K562 (cell line): ENCODE data around the gene MYBPHL. TPM values are rescaled to one million over a fixed set of nuclear protein-coding genes. Genes with fewer than 3 reads are reported as not detected.

ENCODE experiments used
- ATF1 ChIP-seq, 2 experiments: fragments of 450-650 bp in 1 of 2; IDR thresholded peaks; 2 replicates each; pipeline ENCODE4 v1.6.1; 2016; ENCODE audit warnings: missing compliant biosample characterization in 1 of 2, missing genetic modification characterization in 1 of 2
- DEAF1 ChIP-seq: fragments of 450-650 bp; formaldehyde crosslinking; IDR thresholded peaks from 2 replicates; pipeline ENCODE4 v1.4.0; 2020; ENCODE audit warnings: mild to moderate bottlenecking, moderate library complexity
- E2F3 ChIP-seq: fragments of 250-450 bp; sonication (Bioruptor Pico); IDR thresholded peaks from 2 replicates; pipeline ENCODE4 v1.4.0; 2020; ENCODE audit warnings: mild to moderate bottlenecking
- E2F6 ChIP-seq, 2 experiments: IDR thresholded peaks; 2 replicates each; pipeline ENCODE4 v1.6.1; 2011; ENCODE audit warnings: borderline replicate concordance in 1 of 2, control low read depth in 1 of 2, low read depth in 1 of 2, low read length in 1 of 2, mild to moderate bottlenecking in 1 of 2, mixed read lengths in 1 of 2, moderate library complexity in 1 of 2; ENCODE audit not compliant: insufficient read depth in 1 of 2, insufficient read length in 1 of 2, poor library complexity in 1 of 2, severe bottlenecking in 1 of 2; ENCODE audit errors: extremely low read depth in 1 of 2
- FOXK1 ChIP-seq: sonication (generic); formaldehyde crosslinking; IDR thresholded peaks from 2 replicates; pipeline ENCODE4 v1.8.0; 2022; ENCODE audit warnings: missing genetic modification reagents, mild to moderate bottlenecking, borderline replicate concordance
- HOXB6 ChIP-seq: fragments of 250-450 bp; sonication (Bioruptor Pico); IDR thresholded peaks from 2 replicates; pipeline ENCODE4 v1.5.1; 2022; ENCODE audit warnings: mild to moderate bottlenecking, borderline replicate concordance
- KDM5B ChIP-seq: fragments of 200-600 bp; sonication (generic); IDR thresholded peaks from 2 replicates; pipeline ENCODE4 v1.6.1; 2012; ENCODE audit warnings: low read depth, mild to moderate bottlenecking, moderate library complexity, low read length, control low read depth, inconsistent platforms; ENCODE audit not compliant: insufficient replicate concordance
- L3MBTL2 ChIP-seq: fragments of 450-650 bp; IDR thresholded peaks from 2 replicates; pipeline ENCODE4 v1.6.1; 2016; ENCODE audit warnings: mild to moderate bottlenecking, moderate library complexity
- POLR2A ChIP-seq: fragments of 450-650 bp; conservative IDR thresholded peaks from 2 replicates; pipeline ENCODE4 v1.6.1; 2016
- TEAD4 ChIP-seq, 2 experiments: sonication (generic) in 1 of 2; formaldehyde crosslinking in 1 of 2; IDR thresholded peaks; 2 replicates each; pipeline versions ENCODE4 v1.6.1 to v1.8.0; 2012 to 2022; ENCODE audit warnings: borderline replicate concordance in 1 of 2, inconsistent platforms in 1 of 2, low read length in 1 of 2, mild to moderate bottlenecking in 1 of 2, missing genetic modification reagents in 1 of 2
- YY1 ChIP-seq, 3 experiments: IDR thresholded peaks; 2 replicates each; pipeline ENCODE4 v1.6.1; 2011; ENCODE audit warnings: low read length in 2 of 3, mild to moderate bottlenecking in 2 of 3, moderate library complexity in 2 of 3, borderline replicate concordance in 1 of 3, control low read depth in 1 of 3, low read depth in 1 of 3; ENCODE audit not compliant: insufficient read depth in 3 of 3, insufficient replicate concordance in 2 of 3, control insufficient read depth in 1 of 3, insufficient read length in 1 of 3; ENCODE audit errors: extremely low read depth in 1 of 3
- ZFX ChIP-seq: sonication (generic); formaldehyde crosslinking; IDR thresholded peaks from 2 replicates; pipeline ENCODE4 v1.8.0; 2022; ENCODE audit warnings: mild to moderate bottlenecking, missing genetic modification reagents, moderate library complexity
- polyA plus RNA-seq, 8 experiments: library from polyadenylated mRNA; depleted of rRNA in 4 of 8; stranded (reverse) in 5 of 8; unstranded in 3 of 8; fragments of >200 nt; fragmentation: Nextera tagmentation in 2 of 8; fragmentation: Illumina TruSeq in 1 of 8; extraction: Ambion mirVana in 2 of 8; extraction: Trizol in 1 of 8; gene quantifications; 2 replicates each; pipeline versions ENCODE4 v1.2.1 to v1.2.3, GENCODE V29; 2011 to 2014; ENCODE audit warnings: inconsistent platforms in 1 of 8, missing spikeins in 1 of 8
- total RNA-seq, 7 experiments: library from RNA; depleted of rRNA in 6 of 7; stranded (reverse); fragments of >200 nt in 6 of 7; fragmentation: Illumina TruSeq in 2 of 7; extraction: Trizol in 2 of 7; gene quantifications; 2 replicates each; pipeline versions ENCODE4 v1.2.1 to v1.2.3, GENCODE V29; 2011 to 2021; ENCODE audit warnings: low replicate concordance in 1 of 7
- TF ChIP-seq, protein P1 (sequence below): fragments of 250-450 bp; sonication (Bioruptor Pico); IDR thresholded peaks from 2 replicates; pipeline ENCODE4 v1.9.0; 2021; ENCODE audit warnings: mild to moderate bottlenecking, inconsistent platforms
- TF ChIP-seq, protein P2 (sequence below): sonication (generic); formaldehyde crosslinking; IDR thresholded peaks from 2 replicates; pipeline ENCODE4 v1.8.0; 2022; ENCODE audit warnings: mild to moderate bottlenecking, missing genetic modification reagents
- TF ChIP-seq, protein P3 (sequence below): fragments of 450-650 bp; IDR thresholded peaks from 2 replicates; pipeline ENCODE4 v1.6.1; 2016; ENCODE audit warnings: borderline replicate concordance
- TF ChIP-seq, protein P4 (sequence below): sonication (generic); formaldehyde crosslinking; IDR thresholded peaks from 2 replicates; pipeline ENCODE4 v1.9.0; 2022; ENCODE audit warnings: mild to moderate bottlenecking, missing genetic modification reagents

The MYBPHL gene
- total and polyA plus RNA-seq, 9 of the 15 experiments (the other 6 are each of a cell fraction or from before 2014, with no cell fraction given): 0.20 to 1.9 (median 0.33) TPM

DNA sequence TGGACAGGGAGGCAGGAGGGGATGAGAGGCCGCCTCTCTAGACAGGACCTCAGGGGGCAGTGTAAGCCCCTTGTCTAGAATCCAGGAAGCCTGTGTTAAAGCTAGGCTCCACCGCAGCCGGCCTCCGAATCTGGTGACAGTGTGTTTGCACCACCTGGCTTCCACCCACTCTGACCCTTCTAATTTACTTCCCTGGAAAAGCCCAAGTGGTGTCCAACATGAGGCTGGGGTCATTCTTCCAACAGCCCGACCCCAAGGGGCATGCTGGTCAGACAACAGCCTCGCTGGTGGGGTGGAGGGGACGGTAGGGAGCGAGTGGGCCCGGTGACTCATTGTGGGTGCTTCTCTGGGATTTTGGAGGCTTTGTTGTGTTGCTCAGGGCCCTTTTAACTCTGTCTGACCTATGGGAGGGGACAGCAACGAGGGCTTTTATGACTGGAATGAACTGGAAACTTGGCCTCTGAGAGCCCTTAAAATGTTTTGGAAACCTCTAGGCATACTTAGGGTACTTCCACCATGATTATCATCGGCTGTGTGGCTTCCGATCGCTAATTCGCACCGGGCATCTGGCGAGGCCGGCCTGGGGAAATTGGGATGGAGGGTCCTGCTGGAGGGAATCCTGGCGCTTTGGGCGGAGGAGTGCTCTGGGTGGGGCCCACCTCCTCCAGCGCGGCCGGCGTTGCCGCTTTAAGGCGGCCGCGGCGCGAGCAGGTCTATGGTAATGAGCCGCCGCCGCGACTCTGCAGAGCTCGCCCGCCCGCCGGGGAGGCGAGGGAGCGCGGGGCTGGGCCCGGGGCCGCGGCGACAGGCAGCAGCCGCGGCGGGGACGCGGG, 57.8 kb downstream of the MYBPHL start, which contains the start of gene CELSR2 (continued):
- TF ChIP-seq YY1 (IDR thresholded peaks at IDR 0.05; ENCODE audit: borderline replicate concordance in 1 of 3, control insufficient read depth in 1 of 3, extremely low read depth in 1 of 3, insufficient read depth in 3 of 3, insufficient read length in 1 of 3, insufficient replicate concordance in 2 of 3, low read depth in 1 of 3, low read length in 2 of 3): peak in 2 of 3 experiments; percentile 32 to 71
- no peak for TF ChIP-seq POLR2A
- no peak for TF ChIP-seq DEAF1 (CRISPR knock-in tag)
- TF ChIP-seq, protein P1, sequence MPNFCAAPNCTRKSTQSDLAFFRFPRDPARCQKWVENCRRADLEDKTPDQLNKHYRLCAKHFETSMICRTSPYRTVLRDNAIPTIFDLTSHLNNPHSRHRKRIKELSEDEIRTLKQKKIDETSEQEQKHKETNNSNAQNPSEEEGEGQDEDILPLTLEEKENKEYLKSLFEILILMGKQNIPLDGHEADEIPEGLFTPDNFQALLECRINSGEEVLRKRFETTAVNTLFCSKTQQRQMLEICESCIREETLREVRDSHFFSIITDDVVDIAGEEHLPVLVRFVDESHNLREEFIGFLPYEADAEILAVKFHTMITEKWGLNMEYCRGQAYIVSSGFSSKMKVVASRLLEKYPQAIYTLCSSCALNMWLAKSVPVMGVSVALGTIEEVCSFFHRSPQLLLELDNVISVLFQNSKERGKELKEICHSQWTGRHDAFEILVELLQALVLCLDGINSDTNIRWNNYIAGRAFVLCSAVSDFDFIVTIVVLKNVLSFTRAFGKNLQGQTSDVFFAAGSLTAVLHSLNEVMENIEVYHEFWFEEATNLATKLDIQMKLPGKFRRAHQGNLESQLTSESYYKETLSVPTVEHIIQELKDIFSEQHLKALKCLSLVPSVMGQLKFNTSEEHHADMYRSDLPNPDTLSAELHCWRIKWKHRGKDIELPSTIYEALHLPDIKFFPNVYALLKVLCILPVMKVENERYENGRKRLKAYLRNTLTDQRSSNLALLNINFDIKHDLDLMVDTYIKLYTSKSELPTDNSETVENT (CRISPR knock-in tag): 0 out of 2 replicates have a peak, but pooled peaks have one; percentile 23
- TF ChIP-seq FOXK1 (CRISPR knock-in tag): peak; percentile 92
- TF ChIP-seq TEAD4 (IDR thresholded peaks at IDR 0.05; ENCODE audit: low read length): 0 out of 2 replicates have a peak, but pooled peaks have one; percentile 25
- TF ChIP-seq TEAD4 (CRISPR knock-in tag; IDR thresholded peaks at IDR 0.05; ENCODE audit: borderline replicate concordance): no peak
- TF ChIP-seq HOXB6 (CRISPR knock-in tag): no peak
- TF ChIP-seq E2F6 (IDR thresholded peaks at IDR 0.05; ENCODE audit: borderline replicate concordance in 1 of 2, extremely low read depth in 1 of 2, insufficient read depth in 1 of 2, insufficient read length in 1 of 2, low read depth in 1 of 2, low read length in 1 of 2, poor library complexity in 1 of 2, severe bottlenecking in 1 of 2): peak; percentile 91 to 94
- peak; percentile 97 for TF ChIP-seq L3MBTL2
- TF ChIP-seq ZFX (CRISPR knock-in tag): peak; percentile 75
- TF ChIP-seq E2F3 (CRISPR knock-in tag): peak; percentile 8; the same call in 1 of the 2 replicates
- peak; percentile 0 for TF ChIP-seq KDM5B
- TF ChIP-seq, protein P2, sequence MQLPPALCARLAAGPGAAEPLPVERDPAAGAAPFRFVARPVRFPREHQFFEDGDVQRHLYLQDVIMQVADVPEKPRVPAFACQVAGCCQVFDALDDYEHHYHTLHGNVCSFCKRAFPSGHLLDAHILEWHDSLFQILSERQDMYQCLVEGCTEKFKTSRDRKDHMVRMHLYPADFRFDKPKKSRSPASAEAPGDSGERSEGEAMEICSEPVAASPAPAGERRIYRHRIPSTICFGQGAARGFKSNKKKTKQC (CRISPR knock-in tag): 0 out of 2 replicates have a peak, but pooled peaks have one; percentile 56
- TF ChIP-seq, protein P3, sequence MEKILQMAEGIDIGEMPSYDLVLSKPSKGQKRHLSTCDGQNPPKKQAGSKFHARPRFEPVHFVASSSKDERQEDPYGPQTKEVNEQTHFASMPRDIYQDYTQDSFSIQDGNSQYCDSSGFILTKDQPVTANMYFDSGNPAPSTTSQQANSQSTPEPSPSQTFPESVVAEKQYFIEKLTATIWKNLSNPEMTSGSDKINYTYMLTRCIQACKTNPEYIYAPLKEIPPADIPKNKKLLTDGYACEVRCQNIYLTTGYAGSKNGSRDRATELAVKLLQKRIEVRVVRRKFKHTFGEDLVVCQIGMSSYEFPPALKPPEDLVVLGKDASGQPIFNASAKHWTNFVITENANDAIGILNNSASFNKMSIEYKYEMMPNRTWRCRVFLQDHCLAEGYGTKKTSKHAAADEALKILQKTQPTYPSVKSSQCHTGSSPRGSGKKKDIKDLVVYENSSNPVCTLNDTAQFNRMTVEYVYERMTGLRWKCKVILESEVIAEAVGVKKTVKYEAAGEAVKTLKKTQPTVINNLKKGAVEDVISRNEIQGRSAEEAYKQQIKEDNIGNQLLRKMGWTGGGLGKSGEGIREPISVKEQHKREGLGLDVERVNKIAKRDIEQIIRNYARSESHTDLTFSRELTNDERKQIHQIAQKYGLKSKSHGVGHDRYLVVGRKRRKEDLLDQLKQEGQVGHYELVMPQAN: peak; percentile 84
- no peak for TF ChIP-seq ATF1 (CRISPR knock-in tag; IDR thresholded peaks at IDR 0.05)
- no peak for TF ChIP-seq ATF1 (tag; IDR thresholded peaks at IDR 0.05)
- TF ChIP-seq, protein P4, sequence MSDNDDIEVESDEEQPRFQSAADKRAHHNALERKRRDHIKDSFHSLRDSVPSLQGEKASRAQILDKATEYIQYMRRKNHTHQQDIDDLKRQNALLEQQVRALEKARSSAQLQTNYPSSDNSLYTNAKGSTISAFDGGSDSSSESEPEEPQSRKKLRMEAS: peak; percentile 94
